HL-60/S4 (cell line): ENCODE measurements around the gene ZNF185.

Experiments used
- in situ Hi-C: fragments of 300-500 bp; cut with MboI; formaldehyde crosslinking; loops from 2 replicates; pipeline ENCODE4 v1.14.3; 2022; ENCODE audit warnings: low sequenced_read_pairs

ZNF185 gene

DNA sequence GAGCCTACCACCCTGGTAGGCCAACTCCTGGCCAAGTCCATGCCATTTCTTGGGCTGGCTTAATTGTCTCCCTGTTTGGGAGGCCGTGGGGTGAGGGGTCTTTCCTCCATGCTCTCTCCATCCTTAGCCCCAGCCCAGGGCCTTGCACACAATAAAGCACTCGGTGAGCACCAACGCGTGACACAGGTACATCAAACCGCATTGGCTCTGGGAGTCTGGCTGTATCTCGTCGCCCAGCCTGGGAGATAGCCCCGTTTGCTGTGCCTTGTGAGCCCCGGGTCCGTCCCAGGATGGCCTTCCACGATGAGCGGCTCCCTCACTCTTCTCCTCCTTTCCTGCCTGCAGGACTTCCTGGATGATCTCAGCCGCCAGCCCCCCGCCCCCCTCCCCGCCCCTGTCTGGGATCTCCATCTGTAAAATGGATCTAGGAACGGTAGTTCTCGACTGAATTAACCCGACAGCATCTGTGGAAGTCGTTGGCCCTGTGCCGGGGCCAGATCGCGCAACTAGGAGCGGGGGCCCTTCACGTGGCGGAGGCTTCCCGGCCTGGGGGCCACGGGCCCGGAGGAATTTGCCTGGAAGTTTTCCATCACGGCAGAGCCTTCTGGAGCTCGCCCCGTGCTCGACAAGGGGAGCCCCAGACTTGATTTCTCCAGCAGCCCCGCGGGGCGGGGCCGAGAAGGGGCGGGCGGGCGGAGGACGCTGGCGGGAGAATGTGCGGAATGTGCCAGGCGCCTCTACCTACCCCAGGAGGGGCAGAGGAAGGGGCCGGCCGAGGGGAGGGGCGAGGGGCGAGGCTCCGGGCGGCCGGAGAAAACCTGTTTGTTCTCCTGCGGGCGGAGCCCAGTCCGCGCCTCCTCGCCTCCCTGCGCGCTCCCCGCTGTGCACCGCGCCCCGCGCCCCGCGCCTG, at the start of gene ZNF185:
ZNF185 (plus strand) TSS at position 846 of the 910 bp plus-strand sequence. CDS start 16,423 bp downstream, outside the sequence.
- in situ Hi-C loops = no loop called here

- in situ Hi-C loops = no loop called here
Observed at GRCh38 chrX:152850465-152850864, 47.4 kb upstream of the ZNF185 start.

- in situ Hi-C loops = no loop called here
Observed at GRCh38 chrX:152853986-152854385, 43.9 kb upstream of the ZNF185 start.

DNA sequence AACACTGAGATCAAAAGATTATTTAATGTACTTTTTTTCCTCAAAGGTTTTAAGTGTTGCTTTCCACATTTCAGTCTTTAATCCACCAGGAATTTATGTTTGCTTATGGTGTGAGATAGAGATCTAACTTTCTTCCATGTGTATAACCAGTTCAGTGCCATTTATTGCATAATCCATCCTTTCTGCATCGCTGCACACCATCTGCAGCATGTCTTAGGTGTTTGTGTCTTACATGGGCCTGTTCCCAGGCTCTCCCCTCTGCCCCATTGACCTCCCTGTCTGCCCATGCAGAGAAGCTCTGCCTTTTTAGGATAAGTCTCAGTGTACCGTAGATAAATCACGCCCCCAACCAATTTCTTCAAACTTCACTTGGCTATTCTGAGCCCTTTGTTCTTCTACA, 36.8 kb upstream of the ZNF185 start:
- in situ Hi-C loops = no loop called here

- in situ Hi-C loops = no loop called here
Observed at GRCh38 chrX:152861826-152862225, 36.0 kb upstream of the ZNF185 start.

- in situ Hi-C loops = no loop called here
Observed at GRCh38 chrX:152865232-152865920, 32.5 kb upstream of the ZNF185 start.

- in situ Hi-C loops = no loop called here
Observed at GRCh38 chrX:152866386-152866785, 31.5 kb upstream of the ZNF185 start.

GRCh38 chrX:152869972-152870371, 27.9 kb upstream of the ZNF185 start:
- in situ Hi-C loops = no loop called here

GRCh38 chrX:152871260-152871659, 26.6 kb upstream of the ZNF185 start:
- in situ Hi-C loops = no loop called here

DNA sequence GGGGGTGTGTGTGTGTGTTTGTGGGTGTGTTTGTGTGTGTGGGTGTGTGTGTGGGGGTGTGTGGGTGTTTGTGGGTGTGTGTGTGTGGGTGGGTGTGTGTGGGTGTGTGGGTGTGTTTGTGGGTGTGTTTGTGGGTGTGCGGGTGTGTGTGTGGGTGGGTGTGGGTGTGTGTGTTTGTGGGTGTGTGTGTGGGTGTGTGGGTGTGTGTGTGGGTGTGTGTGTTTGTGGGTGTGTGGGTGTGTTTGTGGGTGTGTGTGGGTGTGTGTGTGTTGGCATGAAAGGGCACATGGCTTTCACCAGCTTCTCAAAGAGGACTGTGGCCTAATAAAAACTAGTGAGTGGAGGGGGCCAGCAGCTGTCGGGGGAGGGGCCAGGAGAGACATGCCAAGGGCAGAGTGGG, 25.3 kb upstream of the ZNF185 start:
- in situ Hi-C loops = no loop called here

DNA sequence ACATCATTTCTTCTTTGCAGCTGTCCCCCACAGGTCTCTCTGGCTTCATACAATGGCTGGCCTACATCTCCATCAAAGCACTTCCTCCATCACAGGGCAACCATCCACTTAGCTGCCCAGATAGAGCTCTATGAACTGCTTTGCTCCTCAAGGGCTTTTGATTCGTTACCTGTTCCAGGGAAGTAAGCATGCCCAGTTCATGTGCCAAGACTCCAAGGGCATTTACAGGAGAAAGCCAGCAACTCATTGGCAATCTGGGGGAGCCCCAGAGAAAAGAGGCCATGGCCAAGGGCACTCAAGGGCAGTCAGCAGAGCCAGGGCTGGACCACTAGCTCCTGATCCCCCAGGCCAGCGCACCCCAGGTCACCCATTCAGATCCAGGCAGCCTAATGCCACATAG, 24.5 kb upstream of the ZNF185 start:
- in situ Hi-C loops = no loop called here

DNA sequence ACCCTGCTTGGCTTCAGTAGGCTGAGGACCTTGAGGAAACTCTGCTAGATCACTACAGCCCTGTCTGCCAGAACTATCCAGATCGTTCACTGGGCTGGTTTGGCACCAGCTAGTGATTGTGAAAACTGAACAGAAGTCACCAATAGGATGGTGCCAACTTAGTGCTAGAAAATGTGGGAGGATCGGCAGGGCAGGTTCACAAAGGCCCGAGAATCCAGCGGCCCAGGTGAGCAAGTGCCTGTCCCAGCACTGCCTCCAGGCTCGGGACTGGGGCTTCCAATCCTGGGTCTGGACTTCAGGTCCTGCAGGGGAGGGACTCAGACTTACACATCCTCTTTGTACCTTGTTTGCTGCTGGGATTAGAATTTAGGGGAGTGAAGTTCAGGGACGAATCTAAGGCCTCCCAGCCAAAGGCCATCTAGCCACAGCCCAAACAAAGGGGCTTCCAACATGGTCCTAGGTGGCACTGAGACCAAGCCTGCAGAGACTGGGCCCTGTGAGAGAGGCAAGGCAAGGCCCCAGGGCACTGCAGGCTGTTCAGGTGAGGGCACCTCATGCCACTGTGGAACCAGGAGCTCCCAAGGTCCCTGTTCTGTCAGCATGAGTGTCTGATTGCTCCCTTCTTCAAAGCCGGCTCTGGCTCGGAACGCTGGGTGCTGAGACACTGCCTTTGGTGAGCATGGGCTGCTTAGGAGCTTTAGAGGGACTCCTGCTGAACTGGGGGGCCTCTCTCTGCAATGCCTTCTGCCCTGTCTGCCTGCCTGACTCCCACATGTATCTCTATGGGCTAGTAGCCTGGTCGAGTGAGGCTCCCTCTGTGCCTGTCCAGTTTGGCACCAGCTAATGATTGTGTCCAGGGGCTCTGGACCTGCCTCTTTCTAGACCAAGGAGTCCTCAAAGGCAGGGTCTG, 20.7 kb upstream of the ZNF185 start:
- in situ Hi-C loops = no loop called here

GRCh38 chrX:152878976-152879755, 18.7 kb upstream of the ZNF185 start:
- in situ Hi-C loops = no loop called here

DNA sequence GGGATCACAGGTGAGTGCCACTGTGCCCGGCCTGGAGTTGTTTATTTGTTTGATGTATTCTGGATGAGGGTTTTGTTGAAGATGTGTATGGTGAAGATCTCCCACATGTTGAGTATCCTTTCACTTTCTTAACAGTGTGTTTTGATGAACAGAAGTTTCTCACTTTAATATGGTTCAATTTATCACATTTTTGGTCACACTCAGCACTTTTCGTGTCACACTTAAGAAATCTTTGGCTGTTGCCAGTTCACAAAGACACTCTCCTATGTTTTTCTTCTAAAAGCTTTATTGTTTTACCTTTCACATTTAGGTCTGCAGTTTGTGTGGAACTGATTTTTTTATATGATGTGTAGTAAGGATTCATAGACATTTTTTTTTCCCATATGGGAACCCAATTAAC, 16.6 kb upstream of the ZNF185 start:
- in situ Hi-C loops = no loop called here

- in situ Hi-C loops = no loop called here
Observed at GRCh38 chrX:152884171-152884570, 13.7 kb upstream of the ZNF185 start.

DNA sequence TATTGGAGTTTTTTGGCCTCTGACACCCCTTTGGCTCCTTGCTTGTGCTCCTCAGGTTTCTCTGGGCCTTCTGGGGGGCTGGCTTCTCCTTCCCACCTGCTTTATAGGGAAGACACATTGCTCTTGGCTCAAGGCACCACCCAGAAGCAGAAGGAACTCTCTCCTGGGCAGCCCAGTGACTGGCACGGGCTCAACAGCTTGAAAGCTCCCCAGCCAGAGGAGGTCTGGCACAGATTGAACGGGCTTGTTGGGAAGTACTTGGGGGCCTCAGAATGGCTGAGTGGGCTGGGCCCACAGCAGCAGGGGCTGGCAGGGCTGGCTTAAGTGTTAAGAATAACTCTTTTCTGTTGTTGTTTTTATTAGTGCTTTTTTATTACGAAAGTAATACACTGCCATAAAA, 11.2 kb upstream of the ZNF185 start:
- in situ Hi-C loops = no loop called here

DNA sequence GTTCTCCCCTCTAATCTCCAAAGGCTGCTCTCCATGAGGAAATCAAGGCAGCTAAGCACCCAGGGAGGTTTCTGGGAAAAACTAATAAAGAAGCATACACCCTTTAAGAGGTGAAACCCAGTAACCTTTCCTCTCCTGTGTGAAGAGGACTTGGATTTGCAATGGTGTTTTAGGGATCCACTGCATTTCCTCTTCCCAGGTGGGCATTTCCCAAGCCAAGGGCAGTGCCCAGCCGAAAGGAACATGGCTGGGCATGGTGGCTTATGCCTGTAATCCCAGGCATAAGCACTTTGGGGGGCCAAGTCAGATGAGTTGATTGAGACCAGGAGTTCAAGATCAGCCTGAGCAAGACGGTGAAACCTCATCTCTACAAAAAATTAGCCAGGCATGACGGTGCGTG, 5.4 kb upstream of the ZNF185 start:
- in situ Hi-C loops = no loop called here

- in situ Hi-C loops = no loop called here
Observed at GRCh38 chrX:152892999-152893891, 4.6 kb upstream of the ZNF185 start.

GRCh38 chrX:152893980-152894610, 3.8 kb upstream of the ZNF185 start:
- in situ Hi-C loops = no loop called here
